K562 (cell line): ENCODE data around the gene PPFIA1. TPM values are rescaled to one million over a fixed set of nuclear protein-coding genes. Genes with fewer than 3 reads are reported as not detected.

Experiments used
- FOXO4 ChIP-seq: fragments of 450-650 bp; formaldehyde crosslinking; IDR thresholded peaks from 2 replicates; pipeline ENCODE4 v1.4.0; 2020; ENCODE audit warnings: mild to moderate bottlenecking, moderate library complexity
- HMG20A ChIP-seq: fragments of 450-650 bp; formaldehyde crosslinking; conservative IDR thresholded peaks from 2 replicates; pipeline ENCODE4 v1.4.0; 2020; ENCODE audit warnings: mild to moderate bottlenecking, mixed read lengths
- MECOM ChIP-seq: fragments of 250-450 bp; sonication (Bioruptor Pico); IDR thresholded peaks from 2 replicates; pipeline ENCODE4 v1.8.0; 2022; ENCODE audit warnings: inconsistent platforms
- NFRKB ChIP-seq: fragments of 450-650 bp; IDR thresholded peaks from 2 replicates; pipeline ENCODE4 v1.6.1; 2016; ENCODE audit warnings: low read depth
- NR1H2 ChIP-seq: sonication (generic); formaldehyde crosslinking; IDR thresholded peaks from 2 replicates; pipeline ENCODE4 v1.4.0; 2020; ENCODE audit warnings: mild to moderate bottlenecking, missing genetic modification reagents
- PHB ChIP-seq: fragments of 250-450 bp; sonication (Bioruptor Pico); IDR thresholded peaks from 2 replicates; pipeline ENCODE4 v1.5.0; 2021
- PKNOX1 ChIP-seq: fragments of 450-650 bp; IDR thresholded peaks from 2 replicates; pipeline ENCODE4 v1.6.1; 2016
- POU5F1 ChIP-seq: fragments of 150-350 bp; IDR thresholded peaks from 2 replicates; pipeline ENCODE4 v1.6.1; 2014; ENCODE audit warnings: borderline replicate concordance, low read length, low read depth, mild to moderate bottlenecking; ENCODE audit not compliant: partially characterized antibody
- RFX1 ChIP-seq: fragments of 450-650 bp; IDR thresholded peaks from 2 replicates; pipeline ENCODE4 v1.6.1; 2016; ENCODE audit warnings: mild to moderate bottlenecking, moderate library complexity
- SAFB ChIP-seq: fragments of 200-400 bp; formaldehyde crosslinking; IDR thresholded peaks from 2 replicates; pipeline ENCODE4 v1.6.1; 2017; ENCODE audit warnings: low read depth, low read length, borderline replicate concordance
- SRSF3 ChIP-seq: fragments of 200-400 bp; formaldehyde crosslinking; IDR thresholded peaks from 2 replicates; pipeline ENCODE4 v1.6.1; 2016; ENCODE audit warnings: mild to moderate bottlenecking, low read length, moderate library complexity; ENCODE audit not compliant: insufficient read depth
- THAP7 ChIP-seq: fragments of 250-450 bp; sonication (Bioruptor Pico); IDR thresholded peaks from 2 replicates; pipeline ENCODE4 v1.5.0; 2021
- ZNF274 ChIP-seq: IDR thresholded peaks from 2 replicates; pipeline ENCODE4 v1.6.1; 2011; ENCODE audit warnings: low read depth, mild to moderate bottlenecking, low read length, moderate library complexity, borderline replicate concordance
- ZNF512 ChIP-seq: IDR thresholded peaks from 2 replicates; pipeline ENCODE4 v1.6.1; 2016; ENCODE audit warnings: missing genetic modification characterization, missing compliant biosample characterization
- ZNF79 ChIP-seq: fragments of 250-450 bp; sonication (Bioruptor Pico); IDR thresholded peaks from 2 replicates; pipeline ENCODE4 v1.4.0; 2020; ENCODE audit warnings: low read depth, mild to moderate bottlenecking, moderate library complexity
- polyA plus RNA-seq, 8 experiments: library from polyadenylated mRNA; depleted of rRNA in 4 of 8; stranded (reverse) in 5 of 8; unstranded in 3 of 8; fragments of >200 nt; fragmentation: Nextera tagmentation in 2 of 8; fragmentation: Illumina TruSeq in 1 of 8; extraction: Ambion mirVana in 2 of 8; extraction: Trizol in 1 of 8; gene quantifications; 2 replicates each; pipeline versions ENCODE4 v1.2.1 to v1.2.3, GENCODE V29; 2011 to 2014; ENCODE audit warnings: inconsistent platforms in 1 of 8, missing spikeins in 1 of 8
- total RNA-seq, 7 experiments: library from RNA; depleted of rRNA in 6 of 7; stranded (reverse); fragments of >200 nt in 6 of 7; fragmentation: Illumina TruSeq in 2 of 7; extraction: Trizol in 2 of 7; gene quantifications; 2 replicates each; pipeline versions ENCODE4 v1.2.1 to v1.2.3, GENCODE V29; 2011 to 2021; ENCODE audit warnings: low replicate concordance in 1 of 7

PPFIA1 gene
- total and polyA plus RNA-seq, 9 of the 15 experiments (the other 6 are each of a cell fraction or from before 2014, with no cell fraction given) = 9.9 to 41.5 (median 28.5) TPM

- TF ChIP-seq FOXO4 (CRISPR knock-in tag) (no peak), NFRKB (no peak), PHB (no peak), NR1H2 (CRISPR knock-in tag) (no peak), HMG20A (CRISPR knock-in tag) (no peak), POU5F1 (no peak), ZNF274 (no peak), SRSF3 (no peak), SAFB (no peak), THAP7 (CRISPR knock-in tag) (no peak), MECOM (CRISPR knock-in tag) (no peak), RFX1 (no peak), ZNF79 (CRISPR knock-in tag) (no peak), ZNF512 (tag) (no peak), PKNOX1 (no peak)
Observed at GRCh38 chr11:70315716-70316115, 45.2 kb downstream of the PPFIA1 start (continued).
